WTC11 (cell line): Measurements from ENCODE around the gene SWAP70. TPM values are rescaled to one million over a fixed set of nuclear protein-coding genes. Genes with fewer than 3 reads are reported as not detected.

Source experiments
- ATAC-seq: fragments of 200-7000 bp; cut with Tn5 transposase; 2 replicates; pipeline ENCODE4 v1.10.0; 2021; ENCODE audit warnings: mild to moderate bottlenecking, moderate library complexity
- CTCF ChIA-PET: fragments of 300-600 bp; sonication (Branson Sonifier 250); formaldehyde crosslinking; loops from one replicate; lab custom pipeline; 2021; ENCODE audit warnings: antibody characterized with exemption; lab: Charles Lee
- POLR2A ChIA-PET: fragments of 350-600 bp; sonication (Branson Sonifier 250); formaldehyde crosslinking; loops from one replicate; lab custom pipeline; 2021; ENCODE audit warnings: antibody characterized with exemption; lab: Charles Lee
- DNase-seq: peaks from one replicate; pipeline ENCODE4 v3.0.0; 2021; ENCODE audit warnings: low spot score
- H3K27ac Mint-ChIP-seq: 2 replicates; pipeline ENCODE4 v1.8.0; 2021; ENCODE audit warnings: mixed read lengths
- H3K27me3 Mint-ChIP-seq: 2 replicates; pipeline ENCODE4 v1.8.0; 2021; ENCODE audit warnings: low read depth, mild to moderate bottlenecking, moderate library complexity, mixed read lengths
- H3K36me3 Mint-ChIP-seq: 2 replicates; pipeline ENCODE4 v1.8.0; 2021; ENCODE audit warnings: mixed read lengths
- H3K4me1 Mint-ChIP-seq: 2 replicates; pipeline ENCODE4 v1.8.0; 2022; ENCODE audit warnings: mixed read lengths
- H3K4me3 Mint-ChIP-seq: 2 replicates; pipeline ENCODE4 v1.8.0; 2021; ENCODE audit warnings: mild to moderate bottlenecking, moderate library complexity, mixed read lengths
- H3K9me3 Mint-ChIP-seq: 2 replicates; pipeline ENCODE4 v1.8.0; 2021; ENCODE audit warnings: mixed read lengths
- CREB1 ChIP-seq: sonication (generic); formaldehyde crosslinking; IDR thresholded peaks from 2 replicates; pipeline ENCODE4 v1.8.0; 2023; ENCODE audit warnings: mild to moderate bottlenecking, missing genetic modification reagents
- CREM ChIP-seq: sonication (generic); formaldehyde crosslinking; IDR thresholded peaks from 2 replicates; pipeline ENCODE4 v1.8.1; 2022; ENCODE audit warnings: mild to moderate bottlenecking, missing genetic modification reagents, moderate library complexity
- ELF4 ChIP-seq: sonication (generic); formaldehyde crosslinking; IDR thresholded peaks from 2 replicates; pipeline ENCODE4 v1.8.1; 2022; ENCODE audit warnings: low read depth, mild to moderate bottlenecking, moderate library complexity, missing genetic modification reagents
- ETV6 ChIP-seq: sonication (generic); formaldehyde crosslinking; IDR thresholded peaks from 2 replicates; pipeline ENCODE4 v1.8.1; 2022; ENCODE audit warnings: mild to moderate bottlenecking, missing genetic modification reagents
- HMGA2 ChIP-seq: fragments of 250-450 bp; sonication (Bioruptor Pico); IDR thresholded peaks from 2 replicates; pipeline ENCODE4 v1.4.0; 2021; ENCODE audit warnings: mild to moderate bottlenecking, moderate library complexity
- IRF2 ChIP-seq: sonication (generic); formaldehyde crosslinking; IDR thresholded peaks from 2 replicates; pipeline ENCODE4 v1.8.0; 2022; ENCODE audit warnings: low read depth, missing genetic modification reagents, borderline replicate concordance
- JUN ChIP-seq: sonication (generic); formaldehyde crosslinking; IDR thresholded peaks from 2 replicates; pipeline ENCODE4 v1.8.0; 2023; ENCODE audit warnings: mild to moderate bottlenecking, missing genetic modification reagents
- MXD4 ChIP-seq: fragments of 250-450 bp; sonication (Bioruptor Pico); IDR thresholded peaks from 2 replicates; pipeline ENCODE4 v1.8.0; 2021; ENCODE audit warnings: mild to moderate bottlenecking, moderate library complexity, borderline replicate concordance
- NFE2L1 ChIP-seq: sonication (generic); formaldehyde crosslinking; IDR thresholded peaks from 2 replicates; pipeline ENCODE4 v1.8.1; 2023; ENCODE audit warnings: missing genetic modification reagents
- NR1H2 ChIP-seq: sonication (generic); formaldehyde crosslinking; IDR thresholded peaks from 2 replicates; pipeline ENCODE4 v1.9.0; 2021; ENCODE audit warnings: mild to moderate bottlenecking, moderate library complexity, missing genetic modification reagents
- OVOL2 ChIP-seq: fragments of 250-450 bp; sonication (Bioruptor Pico); IDR thresholded peaks from 2 replicates; pipeline ENCODE4 v1.9.0; 2021; ENCODE audit warnings: mild to moderate bottlenecking, borderline replicate concordance
- PRRX2 ChIP-seq: fragments of 250-450 bp; sonication (Bioruptor Pico); IDR thresholded peaks from 2 replicates; pipeline ENCODE4 v1.8.0; 2021; ENCODE audit warnings: mild to moderate bottlenecking
- SMAD4 ChIP-seq: sonication (generic); formaldehyde crosslinking; IDR thresholded peaks from 2 replicates; pipeline ENCODE4 v1.8.0; 2022; ENCODE audit warnings: mild to moderate bottlenecking, missing genetic modification reagents
- SOX15 ChIP-seq: fragments of 250-450 bp; sonication (Bioruptor Pico); IDR thresholded peaks from 2 replicates; pipeline ENCODE4 v1.9.0; 2021; ENCODE audit warnings: mild to moderate bottlenecking
- TEAD1 ChIP-seq: sonication (generic); formaldehyde crosslinking; IDR thresholded peaks from 2 replicates; pipeline ENCODE4 v1.8.0; 2022; ENCODE audit warnings: mild to moderate bottlenecking, missing genetic modification reagents
- ZBTB21 ChIP-seq: sonication (generic); formaldehyde crosslinking; IDR thresholded peaks from 2 replicates; pipeline ENCODE4 v1.8.1; 2023; ENCODE audit warnings: mild to moderate bottlenecking, missing genetic modification reagents, borderline replicate concordance
- ZNF138 ChIP-seq: sonication (generic); formaldehyde crosslinking; conservative IDR thresholded peaks from 2 replicates; pipeline ENCODE4 v1.8.1; 2022; ENCODE audit warnings: mild to moderate bottlenecking, moderate library complexity, missing genetic modification reagents
- ZNF219 ChIP-seq: sonication (generic); formaldehyde crosslinking; IDR thresholded peaks from 2 replicates; pipeline ENCODE4 v1.8.0; 2023; ENCODE audit warnings: missing genetic modification reagents, mild to moderate bottlenecking, borderline replicate concordance
- ZNF416 ChIP-seq: fragments of 250-450 bp; sonication (Bioruptor Pico); IDR thresholded peaks from 2 replicates; pipeline ENCODE4 v1.9.0; 2021; ENCODE audit warnings: mild to moderate bottlenecking, inconsistent platforms
- ZNF532 ChIP-seq: fragments of 250-450 bp; sonication (Bioruptor Pico); IDR thresholded peaks from 2 replicates; pipeline ENCODE4 v1.9.0; 2021; ENCODE audit warnings: mild to moderate bottlenecking, borderline replicate concordance
- total RNA-seq: library from RNA; stranded (reverse); gene quantifications from 3 replicates; pipeline ENCODE4 v1.2.3, GENCODE V29; 2021
- TF ChIP-seq, protein P1 (sequence below): sonication (generic); formaldehyde crosslinking; IDR thresholded peaks from 2 replicates; pipeline ENCODE4 v1.8.0; 2022; ENCODE audit warnings: mild to moderate bottlenecking, missing genetic modification reagents
- TF ChIP-seq, protein P2 (sequence below): fragments of 250-450 bp; sonication (Bioruptor Pico); IDR thresholded peaks from 2 replicates; pipeline ENCODE4 v1.9.0; 2021; ENCODE audit warnings: mild to moderate bottlenecking
- TF ChIP-seq, protein P3 (sequence below): sonication (generic); formaldehyde crosslinking; IDR thresholded peaks from 2 replicates; pipeline ENCODE4 v1.8.1; 2022; ENCODE audit warnings: low read depth, missing genetic modification reagents, borderline replicate concordance

The SWAP70 gene
- total RNA-seq, 1 experiment from 2014 or later, result 24.1 TPM

- ATAC-seq (no peak), DNase-seq (no peak)
- Mint-ChIP-seq H3K27ac (no peak overlapping the region), H3K27me3 (no peaks in the 10 kb centered on the region), H3K36me3 (peaks cover 3% of the 10 kb centered on the region; the same call in 1 of the 2 replicates)
- ChIA-PET POLR2A (no interaction called here), CTCF (no interaction called here)
- no peak for TF ChIP-seq ZNF219
- no peak for TF ChIP-seq ZNF532 (CRISPR knock-in tag)
- TF ChIP-seq SMAD4, result no peak
- no peak for TF ChIP-seq CREB1 (CRISPR knock-in tag)
- no peak for TF ChIP-seq ZNF416 (CRISPR knock-in tag)
- TF ChIP-seq TEAD1, result no peak
- no peak for TF ChIP-seq SOX15 (CRISPR knock-in tag)
- no peak for TF ChIP-seq ZBTB21 (CRISPR knock-in tag)
- no peak for TF ChIP-seq ELF4 (CRISPR knock-in tag)
- no peak for TF ChIP-seq HMGA2
- TF ChIP-seq JUN (CRISPR knock-in tag), result no peak
- TF ChIP-seq, protein P1, sequence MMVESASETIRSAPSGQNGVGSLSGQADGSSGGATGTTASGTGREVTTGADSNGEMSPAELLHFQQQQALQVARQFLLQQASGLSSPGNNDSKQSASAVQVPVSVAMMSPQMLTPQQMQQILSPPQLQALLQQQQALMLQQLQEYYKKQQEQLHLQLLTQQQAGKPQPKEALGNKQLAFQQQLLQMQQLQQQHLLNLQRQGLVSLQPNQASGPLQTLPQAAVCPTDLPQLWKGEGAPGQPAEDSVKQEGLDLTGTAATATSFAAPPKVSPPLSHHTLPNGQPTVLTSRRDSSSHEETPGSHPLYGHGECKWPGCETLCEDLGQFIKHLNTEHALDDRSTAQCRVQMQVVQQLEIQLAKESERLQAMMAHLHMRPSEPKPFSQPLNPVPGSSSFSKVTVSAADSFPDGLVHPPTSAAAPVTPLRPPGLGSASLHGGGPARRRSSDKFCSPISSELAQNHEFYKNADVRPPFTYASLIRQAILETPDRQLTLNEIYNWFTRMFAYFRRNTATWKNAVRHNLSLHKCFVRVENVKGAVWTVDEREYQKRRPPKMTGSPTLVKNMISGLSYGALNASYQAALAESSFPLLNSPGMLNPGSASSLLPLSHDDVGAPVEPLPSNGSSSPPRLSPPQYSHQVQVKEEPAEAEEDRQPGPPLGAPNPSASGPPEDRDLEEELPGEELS (CRISPR knock-in tag), result no peak
- TF ChIP-seq ZNF138 (CRISPR knock-in tag), result no peak
- no peak for TF ChIP-seq CREM (CRISPR knock-in tag)
- TF ChIP-seq NR1H2, result no peak
- TF ChIP-seq NFE2L1 (CRISPR knock-in tag), result no peak
- no peak for TF ChIP-seq PRRX2 (CRISPR knock-in tag)
- TF ChIP-seq, all 79 proteins: peak for 0
- Mint-ChIP-seq H3K4me3 (no peak overlapping the region), H3K4me1 (peaks cover 22% of the 10 kb centered on the region), H3K9me3 (peaks cover 6% of the 10 kb centered on the region)
Observed at GRCh38 chr11:9616042-9616675, 47.7 kb upstream of the SWAP70 start.

DNA sequence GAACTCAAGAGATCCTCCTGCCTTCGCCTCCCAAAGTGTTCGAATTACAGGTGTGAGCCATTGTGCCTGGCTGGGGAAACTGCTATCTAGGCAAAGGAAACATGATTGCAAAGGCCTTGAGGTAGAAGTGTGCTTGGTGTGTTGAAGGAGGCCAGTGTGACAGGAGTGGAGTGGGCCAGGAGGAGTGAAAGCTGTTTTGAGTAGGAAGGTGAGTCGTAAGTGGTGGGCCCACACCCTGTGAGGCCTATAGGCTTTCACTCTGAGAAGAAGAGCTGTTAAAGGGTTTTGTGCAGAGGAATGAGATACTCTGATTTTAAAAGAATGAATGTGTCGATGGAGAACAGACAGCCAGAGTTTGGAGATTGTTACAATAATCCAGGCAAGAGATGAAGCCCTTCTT is 47.0 kb upstream of the SWAP70 start:
- CTCF ChIA-PET, result no interaction called here
- peaks cover 5% of the 10 kb centered on the region; the same call in 1 of the 2 replicates for H3K36me3 Mint-ChIP-seq
- DNase-seq, result no peak
- no peak overlapping the region for H3K27ac Mint-ChIP-seq
- peaks cover 9% of the 10 kb centered on the region for H3K9me3 Mint-ChIP-seq
- TF ChIP-seq OVOL2 (CRISPR knock-in tag) (no peak), ETV6 (CRISPR knock-in tag) (no peak), SOX15 (CRISPR knock-in tag) (no peak), IRF2 (CRISPR knock-in tag) (no peak), MXD4 (CRISPR knock-in tag) (no peak)
- TF ChIP-seq, protein P2, sequence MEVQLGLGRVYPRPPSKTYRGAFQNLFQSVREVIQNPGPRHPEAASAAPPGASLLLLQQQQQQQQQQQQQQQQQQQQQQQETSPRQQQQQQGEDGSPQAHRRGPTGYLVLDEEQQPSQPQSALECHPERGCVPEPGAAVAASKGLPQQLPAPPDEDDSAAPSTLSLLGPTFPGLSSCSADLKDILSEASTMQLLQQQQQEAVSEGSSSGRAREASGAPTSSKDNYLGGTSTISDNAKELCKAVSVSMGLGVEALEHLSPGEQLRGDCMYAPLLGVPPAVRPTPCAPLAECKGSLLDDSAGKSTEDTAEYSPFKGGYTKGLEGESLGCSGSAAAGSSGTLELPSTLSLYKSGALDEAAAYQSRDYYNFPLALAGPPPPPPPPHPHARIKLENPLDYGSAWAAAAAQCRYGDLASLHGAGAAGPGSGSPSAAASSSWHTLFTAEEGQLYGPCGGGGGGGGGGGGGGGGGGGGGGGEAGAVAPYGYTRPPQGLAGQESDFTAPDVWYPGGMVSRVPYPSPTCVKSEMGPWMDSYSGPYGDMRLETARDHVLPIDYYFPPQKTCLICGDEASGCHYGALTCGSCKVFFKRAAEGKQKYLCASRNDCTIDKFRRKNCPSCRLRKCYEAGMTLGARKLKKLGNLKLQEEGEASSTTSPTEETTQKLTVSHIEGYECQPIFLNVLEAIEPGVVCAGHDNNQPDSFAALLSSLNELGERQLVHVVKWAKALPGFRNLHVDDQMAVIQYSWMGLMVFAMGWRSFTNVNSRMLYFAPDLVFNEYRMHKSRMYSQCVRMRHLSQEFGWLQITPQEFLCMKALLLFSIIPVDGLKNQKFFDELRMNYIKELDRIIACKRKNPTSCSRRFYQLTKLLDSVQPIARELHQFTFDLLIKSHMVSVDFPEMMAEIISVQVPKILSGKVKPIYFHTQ (CRISPR knock-in tag), result no peak
- TF ChIP-seq, protein P3, sequence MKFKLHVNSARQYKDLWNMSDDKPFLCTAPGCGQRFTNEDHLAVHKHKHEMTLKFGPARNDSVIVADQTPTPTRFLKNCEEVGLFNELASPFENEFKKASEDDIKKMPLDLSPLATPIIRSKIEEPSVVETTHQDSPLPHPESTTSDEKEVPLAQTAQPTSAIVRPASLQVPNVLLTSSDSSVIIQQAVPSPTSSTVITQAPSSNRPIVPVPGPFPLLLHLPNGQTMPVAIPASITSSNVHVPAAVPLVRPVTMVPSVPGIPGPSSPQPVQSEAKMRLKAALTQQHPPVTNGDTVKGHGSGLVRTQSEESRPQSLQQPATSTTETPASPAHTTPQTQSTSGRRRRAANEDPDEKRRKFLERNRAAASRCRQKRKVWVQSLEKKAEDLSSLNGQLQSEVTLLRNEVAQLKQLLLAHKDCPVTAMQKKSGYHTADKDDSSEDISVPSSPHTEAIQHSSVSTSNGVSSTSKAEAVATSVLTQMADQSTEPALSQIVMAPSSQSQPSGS (CRISPR knock-in tag), result no peak
- TF ChIP-seq, all 79 proteins: peak for 0
- Mint-ChIP-seq H3K4me3 (no peak overlapping the region), H3K4me1 (peaks cover 22% of the 10 kb centered on the region), H3K27me3 (no peaks in the 10 kb centered on the region)
- ATAC-seq, result no peak
- POLR2A ChIA-PET, result no interaction called here
